ENCODE data around the gene DPYD.

DPYD gene

GRCh38 chr1:97123717-97124431 is 797.0 kb downstream of the DPYD start:
- ATAC-seq (ENCODE audit: low read depth) (no peak), DNase-seq (ENCODE audit: low spot score) (no peak)
- no peaks in the 10 kb centered on the region for H3K4me1 ChIP-seq (ENCODE audit: insufficient read depth, poor library complexity, severe bottlenecking)
- no peak overlapping the region for H3K4me3 ChIP-seq (ENCODE audit: severe bottlenecking)
- no peak overlapping the region for H3K27ac ChIP-seq (ENCODE audit: poor library complexity, severe bottlenecking)
- H3K27me3 ChIP-seq (ENCODE audit: insufficient read depth, poor library complexity, severe bottlenecking), result no peaks in the 10 kb centered on the region
- no peaks in the 10 kb centered on the region for H3K36me3 ChIP-seq (ENCODE audit: low read depth)
- TF ChIP-seq, protein P1, sequence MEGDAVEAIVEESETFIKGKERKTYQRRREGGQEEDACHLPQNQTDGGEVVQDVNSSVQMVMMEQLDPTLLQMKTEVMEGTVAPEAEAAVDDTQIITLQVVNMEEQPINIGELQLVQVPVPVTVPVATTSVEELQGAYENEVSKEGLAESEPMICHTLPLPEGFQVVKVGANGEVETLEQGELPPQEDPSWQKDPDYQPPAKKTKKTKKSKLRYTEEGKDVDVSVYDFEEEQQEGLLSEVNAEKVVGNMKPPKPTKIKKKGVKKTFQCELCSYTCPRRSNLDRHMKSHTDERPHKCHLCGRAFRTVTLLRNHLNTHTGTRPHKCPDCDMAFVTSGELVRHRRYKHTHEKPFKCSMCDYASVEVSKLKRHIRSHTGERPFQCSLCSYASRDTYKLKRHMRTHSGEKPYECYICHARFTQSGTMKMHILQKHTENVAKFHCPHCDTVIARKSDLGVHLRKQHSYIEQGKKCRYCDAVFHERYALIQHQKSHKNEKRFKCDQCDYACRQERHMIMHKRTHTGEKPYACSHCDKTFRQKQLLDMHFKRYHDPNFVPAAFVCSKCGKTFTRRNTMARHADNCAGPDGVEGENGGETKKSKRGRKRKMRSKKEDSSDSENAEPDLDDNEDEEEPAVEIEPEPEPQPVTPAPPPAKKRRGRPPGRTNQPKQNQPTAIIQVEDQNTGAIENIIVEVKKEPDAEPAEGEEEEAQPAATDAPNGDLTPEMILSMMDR (IDR thresholded peaks at IDR 0.05; ENCODE audit: poor library complexity, severe bottlenecking), result no peak
- no peaks in the 10 kb centered on the region for H3K9me3 ChIP-seq (ENCODE audit: severe bottlenecking)

DNA sequence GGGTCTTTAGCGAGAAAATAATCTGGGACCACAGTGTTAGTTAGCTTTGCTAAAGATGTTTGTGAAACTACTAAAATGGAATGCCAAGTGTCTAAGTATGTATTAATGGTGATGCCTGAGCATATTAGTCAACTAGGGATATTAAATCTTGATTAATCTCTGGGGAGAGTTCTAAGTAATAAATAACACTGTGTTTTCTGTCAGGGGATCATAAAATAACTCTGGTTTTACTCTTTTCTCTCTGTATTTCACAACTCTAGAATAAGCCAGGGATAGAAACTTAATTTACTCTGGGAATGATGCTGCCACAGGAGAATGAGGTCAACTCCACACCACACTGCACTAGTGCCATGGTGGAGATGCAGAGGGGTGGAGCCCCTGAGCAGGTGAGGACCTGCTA is 800.0 kb downstream of the DPYD start:
- TF ChIP-seq, protein P1 (IDR thresholded peaks at IDR 0.05; ENCODE audit: poor library complexity, severe bottlenecking), result no peak
- DNase-seq (ENCODE audit: low spot score), result no peak
- Histone ChIP-seq H3K4me3 (ENCODE audit: severe bottlenecking) (no peak overlapping the region), H3K27ac (ENCODE audit: poor library complexity, severe bottlenecking) (no peak overlapping the region), H3K4me1 (ENCODE audit: insufficient read depth, poor library complexity, severe bottlenecking) (no peaks in the 10 kb centered on the region), H3K9me3 (ENCODE audit: severe bottlenecking) (no peaks in the 10 kb centered on the region), H3K36me3 (ENCODE audit: low read depth) (no peaks in the 10 kb centered on the region), H3K27me3 (ENCODE audit: insufficient read depth, poor library complexity, severe bottlenecking) (no peaks in the 10 kb centered on the region)
- no peak for ATAC-seq (ENCODE audit: low read depth)

- Histone ChIP-seq H3K9me3 (ENCODE audit: severe bottlenecking) (no peaks in the 10 kb centered on the region), H3K36me3 (ENCODE audit: low read depth) (no peaks in the 10 kb centered on the region), H3K4me3 (ENCODE audit: severe bottlenecking) (no peak overlapping the region), H3K27ac (ENCODE audit: poor library complexity, severe bottlenecking) (no peak overlapping the region), H3K4me1 (ENCODE audit: insufficient read depth, poor library complexity, severe bottlenecking) (no peaks in the 10 kb centered on the region), H3K27me3 (ENCODE audit: insufficient read depth, poor library complexity, severe bottlenecking) (no peaks in the 10 kb centered on the region)
- TF ChIP-seq, protein P1 (IDR thresholded peaks at IDR 0.05; ENCODE audit: poor library complexity, severe bottlenecking), result no peak
- no peak for DNase-seq (ENCODE audit: low spot score)
- no peak for ATAC-seq (ENCODE audit: low read depth)
Measured at GRCh38 chr1:97119260-97120158, 801.3 kb downstream of the DPYD start.

GRCh38 chr1:97114842-97115241 is 806.0 kb downstream of the DPYD start:
- no peak for DNase-seq (ENCODE audit: low spot score)
- Histone ChIP-seq H3K27ac (ENCODE audit: poor library complexity, severe bottlenecking) (no peak overlapping the region), H3K4me1 (ENCODE audit: insufficient read depth, poor library complexity, severe bottlenecking) (no peaks in the 10 kb centered on the region), H3K4me3 (ENCODE audit: severe bottlenecking) (no peak overlapping the region), H3K9me3 (ENCODE audit: severe bottlenecking) (no peaks in the 10 kb centered on the region), H3K27me3 (ENCODE audit: insufficient read depth, poor library complexity, severe bottlenecking) (no peaks in the 10 kb centered on the region), H3K36me3 (ENCODE audit: low read depth) (no peaks in the 10 kb centered on the region)
- ATAC-seq (ENCODE audit: low read depth), result no peak
- TF ChIP-seq, protein P1 (IDR thresholded peaks at IDR 0.05; ENCODE audit: poor library complexity, severe bottlenecking), result no peak

Measured in RWPE2 (cell line).